GM12878 (cell line): ENCODE data around the gene HDAC5. TPM values are rescaled to one million over a fixed set of nuclear protein-coding genes. Genes with fewer than 3 reads are reported as not detected.

ENCODE experiments used
- ETV6 ChIP-seq, 2 experiments: fragments of 450-650 bp in 1 of 2; IDR thresholded peaks in 1 of 2; conservative IDR thresholded peaks in 1 of 2; 2 replicates each; pipeline ENCODE4 v1.6.1; 2014; ENCODE audit warnings: antibody characterized with exemption in 1 of 2, borderline replicate concordance in 1 of 2, low read depth in 1 of 2, mild to moderate bottlenecking in 1 of 2, moderate library complexity in 1 of 2
- IRF3 ChIP-seq: fragments of 450-650 bp; IDR thresholded peaks from 2 replicates; pipeline ENCODE4 v1.6.1; 2014; ENCODE audit warnings: mild to moderate bottlenecking
- MEF2A ChIP-seq: IDR thresholded peaks from 2 replicates; pipeline ENCODE4 v1.6.1; 2011; ENCODE audit warnings: low read depth, mild to moderate bottlenecking, low read length, moderate library complexity; ENCODE audit not compliant: insufficient read depth
- MYB ChIP-seq: fragments of 150-350 bp; IDR thresholded peaks from 2 replicates; pipeline ENCODE4 v1.6.1; 2014; ENCODE audit warnings: mild to moderate bottlenecking, low read depth, low read length, borderline replicate concordance
- REST ChIP-seq: IDR thresholded peaks from 2 replicates; pipeline ENCODE4 v1.6.1; 2012; ENCODE audit warnings: mild to moderate bottlenecking, low read depth, low read length
- ZNF622 ChIP-seq: fragments of 450-650 bp; IDR thresholded peaks from 2 replicates; pipeline ENCODE4 v1.6.1; 2017; ENCODE audit warnings: mild to moderate bottlenecking, inconsistent platforms
- polyA plus RNA-seq, 11 experiments: library from polyadenylated mRNA; depleted of rRNA in 4 of 11; unstranded in 6 of 11; stranded (reverse) in 5 of 11; fragments of >200 nt; fragmentation: Nextera tagmentation in 4 of 11; fragmentation: Illumina TruSeq in 1 of 11; extraction: Ambion mirVana in 4 of 11; extraction: Trizol in 1 of 11; gene quantifications; 1 replicate in 1 of 11; 2 replicates in 10 of 11; pipeline versions ENCODE4 v1.2.1 to v1.2.3, GENCODE V29; 2011 to 2016; ENCODE audit warnings: inconsistent platforms in 2 of 11, missing spikeins in 2 of 11, low read depth in 1 of 11
- total RNA-seq, 4 experiments: library from RNA; depleted of rRNA in 3 of 4; stranded (reverse); fragments of >200 nt in 3 of 4; fragmentation: Illumina TruSeq in 1 of 4; extraction: Trizol in 1 of 4; gene quantifications; 2 replicates each; pipeline versions ENCODE4 v1.2.1 to v1.2.3, GENCODE V29; 2013 to 2021

HDAC5 gene
- total and polyA plus RNA-seq, 10 of the 15 experiments (the other 5 are each of a cell fraction or from before 2014, with no cell fraction given), result 1.1 to 58.0 (median 27.3) TPM

GRCh38 chr17:44039829-44040635 lies 83.4 kb downstream of the HDAC5 start (continued):
- TF ChIP-seq IRF3 (no peak), MYB (no peak), REST (no peak), ETV6 (conservative IDR thresholded peaks at IDR 0.05 in 1 of 2, IDR thresholded peaks at IDR 0.05 in 1 of 2; ENCODE audit: borderline replicate concordance in 1 of 2, low read depth in 1 of 2) (no peak), ZNF622 (no peak), MEF2A (no peak)
